HCT116 (cell line): ENCODE measurements around the gene NETO1. TPM values are rescaled to one million over a fixed set of nuclear protein-coding genes. Genes with fewer than 3 reads are reported as not detected.

ENCODE experiments used
- ATAC-seq: fragments of 200-7000 bp; cut with Tn5 transposase; 2 replicates; pipeline ENCODE4 v1.9.1; 2020; ENCODE audit warnings: mild to moderate bottlenecking, moderate library complexity
- BruUV-seq: library from RNA; stranded (reverse); fragments of 400-500 nt; replicated peaks from 2 replicates; lab custom pipeline; 2021; lab: Mats Ljungman, UMichigan
- CTCF ChIA-PET: fragments of 300-600 bp; sonication (Branson Sonifier 250); formaldehyde crosslinking; loops from one replicate; lab custom pipeline; 2021; ENCODE audit warnings: antibody characterized with exemption; lab: Charles Lee
- POLR2A ChIA-PET: fragments of 300-600, 350-600 bp; sonication (Branson Sonifier 250); formaldehyde crosslinking; loops from one replicate; lab custom pipeline; 2021; ENCODE audit warnings: antibody characterized with exemption; lab: Charles Lee
- RAD21 ChIA-PET, 2 experiments: fragments of 300-600 bp; sonication (Branson Sonifier 250); formaldehyde crosslinking; loops; one replicate each; lab custom pipeline; 2023; ENCODE audit warnings: low total read pairs in 2 of 2; ENCODE audit not compliant: uncharacterized antibody in 2 of 2, unreplicated experiment in 2 of 2, low non-redundant PET in 1 of 2; lab: Charles Lee
- DNase-seq: peaks from one replicate; pipeline ENCODE4 v3.0.0-alpha.2; 2010; ENCODE audit warnings: low read depth, low spot score
- H2AFZ ChIP-seq: fragments of 200-600 bp; shearing (Covaris generic), sonication (generic); 2 replicates; pipeline ENCODE4 v1.6.1; 2017; ENCODE audit warnings: low read depth, mixed run types, mixed read lengths, antibody characterized with exemption, low read length; ENCODE audit not compliant: poor library complexity, severe bottlenecking
- H3K27ac ChIP-seq: 2 replicates; pipeline ENCODE4 v1.5.1; 2012; ENCODE audit warnings: low read depth, low read length
- H3K27me3 ChIP-seq: fragments of 200-600 bp; sonication (generic); 2 replicates; pipeline ENCODE4 v1.6.1; 2016; ENCODE audit warnings: mixed run types, low read length, mixed read lengths; ENCODE audit not compliant: insufficient read depth
- H3K36me3 ChIP-seq, 2 experiments: fragments of 200-500 bp in 1 of 2; fragments of 200-600 bp in 1 of 2; sonication (Bioruptor generic) in 1 of 2; sonication (generic) in 1 of 2; 2 replicates each; pipeline versions ENCODE4 v1.5.1 to v1.6.1; 2014 to 2016; ENCODE audit warnings: low read length in 2 of 2, inconsistent platforms in 1 of 2, mixed read lengths in 1 of 2, mixed run types in 1 of 2; ENCODE audit not compliant: insufficient read depth in 2 of 2, control insufficient read depth in 1 of 2
- H3K4me1 ChIP-seq, 2 experiments: fragments of 200-600 bp in 1 of 2; sonication (generic) in 1 of 2; 2 replicates each; pipeline versions ENCODE4 v1.5.1 to v1.6.1; 2012 to 2017; ENCODE audit warnings: low read length in 2 of 2, inconsistent platforms in 1 of 2, mild to moderate bottlenecking in 1 of 2, mixed read lengths in 1 of 2, mixed run types in 1 of 2, moderate library complexity in 1 of 2; ENCODE audit not compliant: insufficient read depth in 2 of 2, control insufficient read depth in 1 of 2
- H3K4me2 ChIP-seq: fragments of 200-600 bp; sonication (generic); 2 replicates; pipeline ENCODE4 v1.6.1; 2017; ENCODE audit warnings: mixed run types, low read length, mixed read lengths
- H3K4me3 ChIP-seq, 2 experiments: fragments of 200-600 bp in 1 of 2; sonication (generic) in 1 of 2; replicated peaks in 1 of 2; 2 replicates each; pipeline ENCODE4 v1.5.1; 2011 to 2016; ENCODE audit warnings: low read length in 2 of 2, control low read depth in 1 of 2, low read depth in 1 of 2, mild to moderate bottlenecking in 1 of 2, mixed read lengths in 1 of 2, mixed run types in 1 of 2
- H3K79me2 ChIP-seq: fragments of 200-600 bp; sonication (generic); 2 replicates; pipeline ENCODE4 v1.6.1; 2017; ENCODE audit warnings: mild to moderate bottlenecking, mixed run types, low read length, moderate library complexity, mixed read lengths; ENCODE audit not compliant: insufficient read depth
- H3K9ac ChIP-seq: fragments of 200-600 bp; sonication (generic); 2 replicates; pipeline ENCODE4 v1.6.1; 2016; ENCODE audit warnings: low read length, mixed read lengths
- H3K9me2 ChIP-seq: fragments of 200-600 bp; sonication (generic), shearing (Covaris generic); 2 replicates; pipeline ENCODE4 v1.6.1; 2017; ENCODE audit warnings: mixed run types, mild to moderate bottlenecking, moderate library complexity; ENCODE audit not compliant: insufficient read depth
- H3K9me3 ChIP-seq, 2 experiments: fragments of 200-500 bp in 1 of 2; fragments of 200-600 bp in 1 of 2; sonication (Bioruptor generic) in 1 of 2; sonication (generic) in 1 of 2; 2 replicates each; pipeline ENCODE4 v1.6.1; 2014 to 2017; ENCODE audit warnings: low read length in 2 of 2, mixed read lengths in 2 of 2, inconsistent platforms in 1 of 2, low read depth in 1 of 2, mild to moderate bottlenecking in 1 of 2, mixed run types in 1 of 2, moderate library complexity in 1 of 2; ENCODE audit not compliant: control insufficient read depth in 1 of 2, insufficient read depth in 1 of 2
- H4K20me1 ChIP-seq: fragments of 200-600 bp; sonication (generic), shearing (Covaris generic); 2 replicates; pipeline ENCODE4 v1.6.1; 2017; ENCODE audit warnings: mixed run types, mild to moderate bottlenecking, moderate library complexity; ENCODE audit not compliant: insufficient read depth
- CBX3 ChIP-seq: IDR thresholded peaks from 2 replicates; pipeline ENCODE4 v1.6.1; 2012; ENCODE audit warnings: low read depth
- CEBPB ChIP-seq: IDR thresholded peaks from 2 replicates; pipeline ENCODE4 v1.6.1; 2012; ENCODE audit warnings: low read depth
- ELF1 ChIP-seq: IDR thresholded peaks from 2 replicates; pipeline ENCODE4 v1.6.1; 2012; ENCODE audit warnings: low read depth, borderline replicate concordance
- EZH2 ChIP-seq: fragments of 200-600 bp; sonication (generic); IDR thresholded peaks from 2 replicates; pipeline ENCODE4 v1.6.1; 2017; ENCODE audit warnings: antibody characterized with exemption, mixed run types
- FOSL1 ChIP-seq: IDR thresholded peaks from 2 replicates; pipeline ENCODE4 v1.6.1; 2012; ENCODE audit warnings: low read depth
- JUND ChIP-seq: IDR thresholded peaks from 2 replicates; pipeline ENCODE4 v1.6.1; 2012
- MAX ChIP-seq: IDR thresholded peaks from 2 replicates; pipeline ENCODE4 v1.6.1; 2012
- POLR2A ChIP-seq: IDR thresholded peaks from 2 replicates; pipeline ENCODE4 v1.7.0; 2011; ENCODE audit warnings: borderline replicate concordance; ENCODE audit not compliant: insufficient read depth, insufficient read length; ENCODE audit errors: extremely low read depth
- POLR2AphosphoS5 ChIP-seq: IDR thresholded peaks from 2 replicates; pipeline ENCODE4 v1.6.1; 2011; ENCODE audit warnings: mild to moderate bottlenecking, low read depth, low read length, moderate library complexity
- RAD21 ChIP-seq: IDR thresholded peaks from 2 replicates; pipeline ENCODE4 v1.6.1; 2012; ENCODE audit warnings: low read depth, mild to moderate bottlenecking
- REST ChIP-seq: IDR thresholded peaks from 2 replicates; pipeline ENCODE4 v1.6.1; 2012; ENCODE audit warnings: low read depth
- SIN3A ChIP-seq: IDR thresholded peaks from 2 replicates; pipeline ENCODE4 v1.6.1; 2012; ENCODE audit warnings: low read depth
- SRF ChIP-seq: IDR thresholded peaks from 2 replicates; pipeline ENCODE4 v1.6.1; 2012; ENCODE audit warnings: low read depth
- TCF7L2 ChIP-seq: IDR thresholded peaks from 2 replicates; pipeline ENCODE4 v1.7.0; 2011; ENCODE audit warnings: borderline replicate concordance, inconsistent platforms; ENCODE audit not compliant: insufficient read depth, insufficient read length; ENCODE audit errors: extremely low read depth
- YY1 ChIP-seq: IDR thresholded peaks from 2 replicates; pipeline ENCODE4 v1.6.1; 2011; ENCODE audit warnings: low read length, low read depth, moderate library complexity, mild to moderate bottlenecking; ENCODE audit not compliant: insufficient replicate concordance; ENCODE audit errors: extremely low read depth
- ZBTB33 ChIP-seq: IDR thresholded peaks from 2 replicates; pipeline ENCODE4 v1.6.1; 2011; ENCODE audit warnings: mild to moderate bottlenecking, low read length, moderate library complexity; ENCODE audit not compliant: insufficient replicate concordance; ENCODE audit errors: extremely low read depth
- ZFX ChIP-seq: fragments of 450-650 bp; IDR thresholded peaks from 2 replicates; pipeline ENCODE4 v1.6.1; 2017
- ZNF274 ChIP-seq: fragments of 200-500 bp; sonication (Bioruptor generic); IDR thresholded peaks from 2 replicates; pipeline ENCODE4 v1.6.1; 2014; ENCODE audit warnings: mild to moderate bottlenecking, low read depth, low read length, inconsistent platforms
- intact Hi-C: fragments of 100-400 bp; cut with micrococcal nuclease; formaldehyde crosslinking; loops from 2 replicates; pipeline ENCODE4 v1.10.0; 2022
- total RNA-seq: library from RNA; stranded (reverse); gene quantifications from one replicate; pipeline ENCODE4 v1.2.1, GENCODE V29; 2021; ENCODE audit not compliant: unreplicated experiment

NETO1 gene
- total RNA-seq, 1 experiment from 2014 or later: not detected

- no peak for DNase-seq
- Histone ChIP-seq H4K20me1 (no peaks in the 10 kb centered on the region), H3K36me3 (no peaks in the 10 kb centered on the region), H2AFZ (no peak overlapping the region), H3K27ac (no peak overlapping the region), H3K9ac (no peak overlapping the region)
- ChIA-PET POLR2A (no interaction called here), RAD21 (no interaction called here)
- intact Hi-C loops: no loop called here
- TF ChIP-seq EZH2 (no peak), CEBPB (no peak), ZNF274 (no peak), RAD21 (no peak), ZBTB33 (no peak), POLR2AphosphoS5 (no peak), ZFX (no peak), SRF (no peak), ELF1 (no peak), JUND (no peak), POLR2A (no peak), SIN3A (no peak), TCF7L2 (no peak), FOSL1 (no peak), REST (no peak), YY1 (no peak), MAX (no peak), CBX3 (no peak)
- TF ChIP-seq, all 23 proteins: peak for 0
- no peaks in the 10 kb centered on the region for H3K9me2 ChIP-seq
- H3K27me3 ChIP-seq: no peaks in the 10 kb centered on the region
- H3K79me2 ChIP-seq: no peaks in the 10 kb centered on the region
- no peak for ATAC-seq
- no peak overlapping the region for H3K4me2 ChIP-seq
- no peaks in the 10 kb centered on the region for H3K4me1 ChIP-seq
- no peak overlapping the region for H3K4me3 ChIP-seq
- H3K9me3 ChIP-seq: peaks cover 3 to 16% of the 10 kb centered on the region in 2 experiments; a peak in 3 of 4 replicates
- CTCF ChIA-PET: no interaction called here
- no TSS peak for BruUV-seq
These were observed 33.1 kb downstream of the NETO1 start for GRCh38 chr18:72834731-72835130.
